Activated gamma-delta T cell treated with anti-CD3 and anti-CD28 coated beads, Interleukin-2, amount 50 U/mL, for 16 hours (primary cell): Measurements from ENCODE around the gene MCF2.
"Not testable (repeated sequence)": the region's sequence is repeated elsewhere in the genome, so short reads cannot be mapped to it uniquely, and the experiment has no call there.

Experiments
- DNase-seq: peaks from one replicate; pipeline ENCODE4 v3.0.0-alpha.2; 2020; ENCODE audit warnings: low read depth

MCF2 gene

GRCh38 chrX:139708067-139708466, at the start of gene MCF2:
Gene MCF2 (minus strand): TSS chrX:139708167. CDS start chrX:139651744, 56,423 bp downstream.
- DNase-seq = no peak

GRCh38 chrX:139751053-139751452, 43.1 kb upstream of the MCF2 start:
- no peak for DNase-seq

GRCh38 chrX:139750390-139750789, 42.4 kb upstream of the MCF2 start:
- DNase-seq = no peak

GRCh38 chrX:139739138-139739537, 31.2 kb upstream of the MCF2 start:
- DNase-seq = no peak

GRCh38 chrX:139738581-139738980, 30.6 kb upstream of the MCF2 start:
- DNase-seq = no peak

- DNase-seq = no peak
Measured at GRCh38 chrX:139736151-139736550, 28.2 kb upstream of the MCF2 start.

- no peak for DNase-seq
Measured at GRCh38 chrX:139734996-139735395, 27.0 kb upstream of the MCF2 start.

- no peak for DNase-seq
Measured at GRCh38 chrX:139725720-139726119, 17.8 kb upstream of the MCF2 start.

- no peak for DNase-seq
Measured at GRCh38 chrX:139724626-139725025, 16.7 kb upstream of the MCF2 start.

- DNase-seq = no peak
Measured at GRCh38 chrX:139720979-139721378, 13.0 kb upstream of the MCF2 start.

GRCh38 chrX:139720136-139720535, 12.2 kb upstream of the MCF2 start:
- DNase-seq = no peak

GRCh38 chrX:139702658-139703057, 5.3 kb downstream of the MCF2 start:
- DNase-seq = no peak

GRCh38 chrX:139692908-139693307, 15.1 kb downstream of the MCF2 start:
- DNase-seq = no peak

- no peak for DNase-seq
Measured at GRCh38 chrX:139692506-139692849, 15.5 kb downstream of the MCF2 start.

- no peak for DNase-seq
Measured at GRCh38 chrX:139691843-139692505, 16.0 kb downstream of the MCF2 start.

- no peak for DNase-seq
Measured at GRCh38 chrX:139691493-139691842, 16.5 kb downstream of the MCF2 start.

- DNase-seq = not testable (repeated sequence)
Measured at GRCh38 chrX:139685175-139685574, 22.8 kb downstream of the MCF2 start.

GRCh38 chrX:139680356-139680755, 27.6 kb downstream of the MCF2 start:
- no peak for DNase-seq

GRCh38 chrX:139647597-139647996, 60.4 kb downstream of the MCF2 start:
- DNase-seq = no peak

GRCh38 chrX:139642241-139642927, 65.6 kb downstream of the MCF2 start:
- DNase-seq = no peak

- no peak for DNase-seq
Measured at GRCh38 chrX:139640259-139640658, 67.7 kb downstream of the MCF2 start.

- no peak for DNase-seq
Measured at GRCh38 chrX:139639253-139639652, 68.7 kb downstream of the MCF2 start.

- no peak for DNase-seq
Measured at GRCh38 chrX:139600105-139600504, 107.9 kb downstream of the MCF2 start.

- no peak for DNase-seq
Measured at GRCh38 chrX:139596068-139596467, 111.9 kb downstream of the MCF2 start.
